Right renal pelvis (tissue), 4 donors: ENCODE results near the gene ARHGAP25. TPM values are rescaled to one million over a fixed set of nuclear protein-coding genes. Genes with fewer than 3 reads are reported as not detected.

Source experiments
- DNase-seq, 4 donors: peaks; one replicate each; pipeline ENCODE4 v3.0.0-alpha.2; 2013; ENCODE audit warnings: low read depth in 4 of 4, low spot score in 3 of 4, missing footprints in 1 of 4
- polyA plus RNA-seq, 4 donors: library from polyadenylated mRNA; unstranded; fragments of 120-200 nt; gene quantifications; one replicate each; pipeline ENCODE4 v1.2.1, GENCODE V29; 2013; ENCODE audit not compliant: insufficient read length in 4 of 4

ARHGAP25 gene
- polyA plus RNA-seq, 4 donors: 5.2 to 9.8 (median 8.3) TPM

- DNase-seq: no peak
These were observed 119.9 kb downstream of the ARHGAP25 start for GRCh38 chr2:68854476-68854875.

GRCh38 chr2:68855550-68855949, 120.9 kb downstream of the ARHGAP25 start:
- DNase-seq: no peak

GRCh38 chr2:68857202-68857845, 122.7 kb downstream of the ARHGAP25 start:
- no peak for DNase-seq

GRCh38 chr2:68857855-68858456, 123.3 kb downstream of the ARHGAP25 start:
- no peak for DNase-seq

- no peak for DNase-seq
These were observed 125.5 kb downstream of the ARHGAP25 start for GRCh38 chr2:68860111-68860510.

GRCh38 chr2:68861330-68861729, 126.7 kb downstream of the ARHGAP25 start:
- no peak for DNase-seq

GRCh38 chr2:68862889-68863288, 128.3 kb downstream of the ARHGAP25 start:
- no peak for DNase-seq

- DNase-seq: no peak
These were observed 129.4 kb downstream of the ARHGAP25 start for GRCh38 chr2:68863996-68864395.

GRCh38 chr2:68865108-68865507, 130.5 kb downstream of the ARHGAP25 start:
- no peak for DNase-seq

- no peak for DNase-seq
These were observed 135.6 kb downstream of the ARHGAP25 start for GRCh38 chr2:68870215-68870614.

- DNase-seq: no peak
These were observed 136.7 kb downstream of the ARHGAP25 start, which contains the start of gene BMP10 for GRCh38 chr2:68871159-68871764. Gene BMP10, minus strand, starts transcription at chr2:68871397. Its CDS starts 39 bp downstream, at chr2:68871358.

Other genes starting within 250 kb of the ARHGAP25 start
- gene PROKR1, start 91.2 kb upstream of the ARHGAP25 start, polyA plus RNA-seq: under 1 TPM; 0.21 to 0.47 (median 0.22) TPM
- gene BMP10, start 136.6 kb downstream of the ARHGAP25 start, polyA plus RNA-seq: not detected
- not detected for gene GKN2, start 218.1 kb downstream of the ARHGAP25 start, polyA plus RNA-seq
- not detected for gene GKN1, start 239.8 kb downstream of the ARHGAP25 start, polyA plus RNA-seq